ENCODE data around the gene CASP10. TPM values are rescaled to one million over a fixed set of nuclear protein-coding genes. Genes with fewer than 3 reads are reported as not detected.

CASP10 gene
- total and polyA plus RNA-seq, 2 of the 4 experiments (the other 2 are of a cell fraction) = 0.12 to 0.90 TPM

GRCh38 chr2:201164166-201164565 is 18.8 kb upstream of the CASP10 start (continued):
- TF ChIP-seq CTCF (conservative IDR thresholded peaks at IDR 0.05; ENCODE audit: low read depth, low read length) = no peak
- no peak for TF ChIP-seq SMC3 (IDR thresholded peaks at IDR 0.05; ENCODE audit: low read depth, low read length)
- no peak for TF ChIP-seq RFX5 (IDR thresholded peaks at IDR 0.05; ENCODE audit: low read depth, low read length)
- no peak for TF ChIP-seq CHD1 (IDR thresholded peaks at IDR 0.05; ENCODE audit: low read depth, low read length)
- TF ChIP-seq MXI1 (IDR thresholded peaks at IDR 0.05; ENCODE audit: borderline replicate concordance, low read depth, low read length) = no peak

- Histone ChIP-seq H3K23ac (ENCODE audit: low read depth, low read length) (no peak overlapping the region), H3K27ac (ENCODE audit: insufficient read depth, low read length) (no peak overlapping the region), H3K36me3 (ENCODE audit: control insufficient read depth, insufficient read depth, low read length) (peaks cover 23% of the 10 kb centered on the region), H2AK9ac (replicated peaks; ENCODE audit: low read depth, low read length, poor library complexity) (no peak overlapping the region), H3K4me1 (ENCODE audit: control insufficient read depth, insufficient read depth, low read length) (peaks cover under 1% of the 10 kb centered on the region; the same call in 1 of the 2 replicates), H4K91ac (ENCODE audit: insufficient read depth, low read depth, low read length) (no peak overlapping the region), H3K27me3 (ENCODE audit: control insufficient read depth, insufficient read depth, low read length) (no peaks in the 10 kb centered on the region), H2AK5ac (ENCODE audit: low read depth, low read length) (no peak overlapping the region), H3K18ac (ENCODE audit: low read depth, low read length) (no peak overlapping the region), H2AFZ (replicated peaks; ENCODE audit: low read length, poor library complexity) (no peak overlapping the region), H3K4me2 (ENCODE audit: low read depth, low read length) (no peak overlapping the region), H3K56ac (ENCODE audit: extremely low read depth, insufficient read depth, low read length) (no peak overlapping the region), H3K4me3 (ENCODE audit: insufficient read depth, low read depth, low read length) (no peak overlapping the region), H3K79me1 (ENCODE audit: low read depth in 1 of 2, low read length in 2 of 2) (0 out of 4 replicates have a peak, but pooled peaks cover 0 to under 1% of the 10 kb centered on the region in 2 experiments), H3K14ac (replicated peaks; ENCODE audit: low read depth, low read length) (no peak overlapping the region), H4K20me1 (ENCODE audit: insufficient read depth, low read length) (no peaks in the 10 kb centered on the region), H2BK15ac (ENCODE audit: low read depth, low read length) (no peak overlapping the region), H4K5ac (ENCODE audit: low read depth, low read length) (no peak overlapping the region), H3K9me1 (ENCODE audit: insufficient read depth, low read length) (no peaks in the 10 kb centered on the region), H3K9me3 (ENCODE audit: control insufficient read depth, insufficient read depth, low read length) (no peaks in the 10 kb centered on the region), H3K4ac (ENCODE audit: low read depth, low read length) (no peak overlapping the region), H2BK20ac (ENCODE audit: low read depth, low read length) (no peak overlapping the region), H4K8ac (ENCODE audit: low read depth in 2 of 2, low read length in 2 of 2) (no peak overlapping the region), H2BK5ac (ENCODE audit: low read depth, low read length, poor library complexity, severe bottlenecking) (no peak overlapping the region), H3K9ac (ENCODE audit: low read depth, low read length) (no peak overlapping the region), H2BK120ac (ENCODE audit: low read depth, low read length) (no peak overlapping the region)
- dilution Hi-C loops (cut with HindIII; ENCODE audit: low sequenced_read_pairs, unreplicated experiment) = no loop called here
- BruUV-seq (replicated peaks) = no TSS peak
- intact Hi-C loops (cut with micrococcal nuclease) = no loop called here
- ChIA-PET POLR2A (ENCODE audit: unreplicated experiment) (no interaction called here), CTCF (interaction anchor here (1.1 kb wide), 1 partner anchor 9 kb away, joined by 3 read pairs; no protein-coding TSS in a partner anchor)
- ATAC-seq (ENCODE audit: low read depth) (no peak), DNase-seq (no peak)
- in situ Hi-C loops (cut with MboI; ENCODE audit: low sequenced_read_pairs) = no loop called here
- WGBS, 2 experiments (ENCODE audit: extremely low coverage in 2 of 2, insufficient read length in 1 of 2) = no CpG with 5 or more reads among the region's 3 CpGs
- TF ChIP-seq BHLHE40 (IDR thresholded peaks at IDR 0.05; ENCODE audit: low read depth, low read length) (no peak), CTCF (conservative IDR thresholded peaks at IDR 0.05; ENCODE audit: low read depth, low read length) (no peak), FOS (IDR thresholded peaks at IDR 0.05; ENCODE audit: low read depth, low read length) (no peak), SMC3 (IDR thresholded peaks at IDR 0.05; ENCODE audit: low read depth, low read length) (no peak), CEBPB (IDR thresholded peaks at IDR 0.05; ENCODE audit: low read depth, low read length) (no peak), POLR2A (IDR thresholded peaks at IDR 0.05; ENCODE audit: low read depth, low read length) (no peak), MAZ (IDR thresholded peaks at IDR 0.05; ENCODE audit: borderline replicate concordance, low read depth, low read length) (no peak), CHD1 (IDR thresholded peaks at IDR 0.05; ENCODE audit: low read depth, low read length) (no peak), MAFK (IDR thresholded peaks at IDR 0.05; ENCODE audit: low read depth, low read length) (no peak), USF2 (IDR thresholded peaks at IDR 0.05; ENCODE audit: low read depth, low read length) (no peak), RCOR1 (IDR thresholded peaks at IDR 0.05; ENCODE audit: insufficient replicate concordance, low read length) (no peak)
Measured at GRCh38 chr2:201167546-201167945, 15.4 kb upstream of the CASP10 start.

All from IMR-90 (cell line).